ENCODE results near the gene AKAP13.
"Not testable (repeated sequence)": the region's sequence is repeated elsewhere in the genome, so short reads cannot be mapped to it uniquely, and the experiment has no call there.

Gene AKAP13

GRCh38 chr15:85504749-85505676 is 124.6 kb downstream of the AKAP13 start:
- peak; percentile 82 for DNase-seq

DNA sequence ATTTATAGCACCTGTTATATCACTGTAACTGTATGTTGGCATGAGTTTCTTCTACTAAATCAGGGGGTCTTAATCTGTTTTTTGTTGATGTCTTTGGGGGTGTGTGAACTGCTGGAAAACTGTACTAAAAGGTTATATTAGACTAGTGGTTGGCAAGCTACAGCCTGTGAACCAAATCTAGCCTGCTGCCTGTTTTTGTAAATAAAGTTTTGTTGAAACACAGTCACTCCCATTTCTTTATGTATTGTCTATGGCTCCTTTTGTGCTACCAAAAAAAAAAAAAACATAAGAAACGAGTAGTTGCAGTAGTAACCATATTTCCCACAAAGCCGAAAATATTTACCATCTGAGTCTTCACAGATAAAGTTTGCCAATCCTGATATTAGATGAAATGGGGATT is 126.7 kb downstream of the AKAP13 start:
- no peak for DNase-seq

- no peak for DNase-seq
Measured at GRCh38 chr15:85509973-85510372, 129.6 kb downstream of the AKAP13 start.

GRCh38 chr15:85514413-85514812 is 134.0 kb downstream of the AKAP13 start:
- no peak for DNase-seq

DNA sequence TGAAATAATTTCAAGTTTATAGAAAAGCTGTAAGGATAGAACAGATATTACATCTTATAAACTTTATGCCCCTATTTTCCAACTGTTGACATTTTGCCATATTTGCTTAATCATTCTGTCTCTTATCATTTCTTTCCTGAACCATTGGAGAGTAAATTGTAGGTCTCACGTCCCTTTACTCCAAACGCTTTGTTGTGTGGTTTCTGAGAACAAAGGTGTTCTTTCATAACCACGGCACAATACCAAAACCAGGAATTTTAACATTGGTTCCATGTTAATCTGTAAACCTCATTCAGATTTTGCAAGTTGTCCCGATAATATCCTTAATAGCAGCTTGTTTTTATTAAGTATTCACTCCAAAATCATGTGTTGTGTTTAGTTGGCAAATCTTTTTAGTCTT is 134.8 kb downstream of the AKAP13 start:
- DNase-seq: no peak

DNA sequence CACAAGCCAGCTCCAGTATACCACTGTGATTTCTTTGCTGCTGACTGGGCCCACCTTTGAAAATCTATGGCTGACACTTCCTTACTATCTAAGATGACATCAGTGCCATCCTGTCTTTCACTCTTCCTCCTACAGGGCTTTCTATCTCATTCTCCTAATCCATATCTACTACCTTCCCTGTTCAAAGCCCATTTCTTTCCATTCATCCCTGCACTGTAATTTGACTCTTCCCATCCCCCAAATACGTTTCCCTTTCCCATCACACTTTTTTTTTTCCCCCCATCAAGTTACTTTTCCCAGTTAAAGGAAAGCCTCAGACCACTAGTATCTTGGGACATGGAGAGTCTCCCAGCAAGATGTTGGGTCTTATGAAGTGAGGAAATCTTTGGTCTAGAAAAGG is 136.7 kb downstream of the AKAP13 start:
- no peak for DNase-seq

GRCh38 chr15:85518979-85519761 is 138.8 kb downstream of the AKAP13 start:
- DNase-seq: no peak

GRCh38 chr15:85520650-85521049 is 140.2 kb downstream of the AKAP13 start:
- DNase-seq: no peak

DNA sequence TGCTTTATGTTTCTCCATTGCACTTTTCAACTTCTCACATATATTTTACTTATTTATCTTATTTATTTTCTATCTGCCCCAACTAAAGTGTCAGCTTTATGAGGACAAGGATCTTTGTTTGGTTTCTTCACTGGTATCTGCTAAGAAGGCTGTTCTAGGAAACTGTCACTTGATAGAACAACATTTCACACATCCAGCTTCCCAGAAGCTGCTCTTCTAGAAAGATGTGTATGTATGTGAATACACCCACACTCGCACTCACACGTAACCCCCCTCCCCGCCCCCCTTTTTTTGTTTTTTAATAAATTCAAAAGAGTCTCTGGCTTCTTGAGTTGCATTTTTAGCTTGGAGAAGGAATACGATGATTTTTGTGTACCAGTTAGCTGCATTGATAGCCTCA is 143.1 kb downstream of the AKAP13 start:
- no peak for DNase-seq

- DNase-seq: no peak
Measured at GRCh38 chr15:85525755-85526154, 145.4 kb downstream of the AKAP13 start.

DNA sequence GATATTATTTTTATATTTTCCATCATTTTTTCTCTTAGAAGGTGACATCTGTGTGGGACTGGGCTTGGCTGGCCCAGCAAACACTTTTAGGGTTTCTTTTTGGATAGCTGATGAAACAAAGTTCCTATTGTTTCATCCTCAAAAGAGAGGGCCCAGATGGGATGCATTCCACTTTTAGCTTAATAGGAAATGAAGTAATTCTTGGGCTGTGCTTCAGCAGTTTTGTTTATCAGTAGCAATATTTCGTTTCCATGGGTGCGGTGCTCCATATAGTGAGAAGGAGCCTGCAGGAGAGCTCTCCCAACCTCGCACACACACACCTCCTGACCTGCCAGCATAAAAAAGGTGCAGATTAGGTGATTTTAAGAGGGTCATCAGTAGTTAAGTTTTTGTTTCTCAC is 147.5 kb downstream of the AKAP13 start:
- no peak for DNase-seq

DNA sequence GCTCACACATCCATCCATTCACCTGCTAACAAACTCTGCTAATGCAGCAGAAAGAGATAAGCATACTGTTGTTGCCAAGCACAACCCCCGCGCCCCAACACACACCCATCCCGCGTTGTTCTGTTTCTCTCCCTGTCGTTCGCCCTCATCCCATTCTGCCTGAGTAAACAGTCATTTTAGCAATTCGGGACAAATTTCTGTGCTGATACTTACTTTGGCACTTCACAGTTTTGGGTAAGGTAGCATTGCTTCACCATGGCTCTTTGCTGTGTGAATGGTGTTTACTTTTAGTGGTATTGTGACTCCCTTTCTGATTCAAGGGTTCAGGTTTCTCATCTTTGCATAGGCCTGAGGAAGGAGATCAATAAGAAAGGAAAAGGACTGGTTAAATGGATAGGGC is 149.7 kb downstream of the AKAP13 start:
- DNase-seq: no peak

DNA sequence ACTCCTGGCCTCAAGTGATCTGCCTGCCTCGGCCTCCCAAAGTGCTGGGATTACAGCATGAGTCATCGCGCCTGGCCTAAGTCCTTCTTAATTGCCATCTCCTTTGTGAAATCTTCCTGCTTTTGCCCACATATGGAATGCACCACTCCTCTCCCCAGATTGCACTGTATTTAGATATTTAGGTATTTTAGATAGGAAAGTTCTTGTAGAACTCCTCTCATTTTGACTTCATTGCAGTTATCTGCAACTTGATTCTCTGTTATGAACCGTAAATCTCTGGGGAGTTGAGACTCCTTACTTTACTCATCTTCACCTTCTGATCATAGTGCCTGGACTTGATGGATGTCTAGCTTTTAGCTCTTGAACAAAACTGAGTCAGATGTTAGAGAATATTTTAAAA is 150.7 kb downstream of the AKAP13 start:
- no peak for DNase-seq

DNA sequence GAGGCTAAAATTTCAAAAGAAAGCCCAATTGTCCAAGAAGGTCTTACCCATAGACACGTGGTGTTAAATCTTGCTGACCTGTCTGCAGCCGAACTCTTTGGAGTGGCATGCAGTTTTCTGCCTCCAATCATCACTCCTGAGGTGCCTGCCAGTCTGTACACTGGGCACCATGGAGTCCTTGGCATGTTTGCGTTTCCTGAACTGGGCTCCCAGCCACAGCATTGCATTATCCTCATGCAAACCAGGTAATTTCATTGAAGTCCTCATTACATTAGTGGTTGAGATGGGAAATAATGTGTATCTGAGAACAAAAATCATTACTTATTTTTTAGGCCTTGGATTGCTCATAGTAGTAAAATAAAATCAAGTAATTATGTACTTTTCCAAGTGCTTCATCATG is 152.3 kb downstream of the AKAP13 start:
- no peak for DNase-seq

- DNase-seq: no peak
Measured at GRCh38 chr15:85534031-85534430, 153.6 kb downstream of the AKAP13 start.

- DNase-seq: not testable (repeated sequence)
Measured at GRCh38 chr15:85535533-85536330, 155.3 kb downstream of the AKAP13 start.

- DNase-seq: no peak
Measured at GRCh38 chr15:85536341-85536740, 155.9 kb downstream of the AKAP13 start.

- peak; percentile 28 for DNase-seq
Measured at GRCh38 chr15:85539491-85539890, 159.1 kb downstream of the AKAP13 start.

DNA sequence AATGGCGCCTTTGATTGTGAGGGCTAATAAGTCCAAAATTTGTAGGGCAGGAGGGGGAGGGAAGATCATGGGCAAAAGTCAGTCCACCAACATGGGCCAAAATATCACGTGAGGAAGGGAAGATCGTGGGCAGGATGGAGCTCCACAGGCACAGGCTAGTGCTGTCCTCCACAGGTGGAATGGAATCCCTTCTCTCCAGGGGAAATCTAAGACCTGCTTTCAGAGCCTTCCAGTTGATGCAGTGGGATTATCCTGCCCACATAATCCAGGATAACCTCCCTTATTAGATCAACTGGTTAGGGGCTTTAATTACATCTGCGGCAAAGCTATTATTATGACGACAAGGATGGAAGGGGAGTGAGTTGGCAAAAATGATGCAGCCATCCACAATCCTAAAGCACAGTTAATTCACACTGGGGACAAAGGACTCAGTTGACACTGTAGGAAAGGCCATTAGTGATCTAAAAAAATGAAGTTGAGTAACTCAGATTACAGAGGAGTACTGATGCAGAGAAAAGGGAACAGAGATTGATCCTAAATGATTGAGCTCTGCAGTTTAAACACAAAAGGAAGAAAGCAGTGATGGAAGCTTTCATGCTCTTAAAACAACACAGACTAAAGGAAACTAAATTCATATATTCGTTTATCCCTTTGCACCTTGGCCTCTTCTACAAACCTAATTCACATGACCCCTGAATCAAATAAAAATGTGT is 159.8 kb downstream of the AKAP13 start:
- peak; percentile 98 for DNase-seq

DNA sequence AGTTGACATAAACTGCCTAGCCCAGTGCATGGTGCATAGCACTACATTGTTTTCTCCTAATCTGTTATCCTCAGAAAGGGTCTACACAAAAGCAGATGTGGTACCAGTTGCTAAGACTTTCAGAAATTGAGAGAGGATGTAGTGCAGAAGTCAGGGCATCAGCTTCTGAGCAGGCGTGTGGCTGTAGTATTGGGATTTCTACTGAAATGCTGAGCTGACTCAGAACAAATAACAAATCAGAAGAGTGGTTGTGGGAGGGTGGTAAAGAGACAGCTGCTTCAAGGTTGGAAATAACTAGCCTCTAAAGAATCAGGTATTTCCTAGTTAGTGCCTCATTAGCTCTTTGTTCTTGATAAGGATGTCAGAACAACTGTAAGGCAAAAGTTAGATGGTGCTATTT is 161.3 kb downstream of the AKAP13 start:
- no peak for DNase-seq

DNA sequence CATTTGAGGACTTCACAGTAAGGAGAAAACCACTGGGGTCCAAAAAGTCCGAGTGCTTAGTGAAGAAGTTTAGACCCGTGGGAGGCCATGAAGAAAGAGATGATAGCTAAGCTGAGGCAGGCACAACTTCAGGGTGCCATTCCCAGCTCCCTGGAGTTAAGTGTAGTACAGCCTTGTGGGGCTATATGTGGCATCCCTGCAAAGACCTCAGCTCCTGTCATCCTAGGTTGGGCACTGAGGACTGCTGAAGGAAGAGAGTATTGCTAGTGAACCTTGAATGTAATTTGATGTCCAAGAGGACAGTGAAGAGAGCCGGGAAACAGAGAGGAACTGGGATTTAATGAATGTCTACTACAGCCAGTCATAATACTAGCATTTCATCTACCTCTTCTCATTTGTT is 162.1 kb downstream of the AKAP13 start:
- DNase-seq: no peak

DNA sequence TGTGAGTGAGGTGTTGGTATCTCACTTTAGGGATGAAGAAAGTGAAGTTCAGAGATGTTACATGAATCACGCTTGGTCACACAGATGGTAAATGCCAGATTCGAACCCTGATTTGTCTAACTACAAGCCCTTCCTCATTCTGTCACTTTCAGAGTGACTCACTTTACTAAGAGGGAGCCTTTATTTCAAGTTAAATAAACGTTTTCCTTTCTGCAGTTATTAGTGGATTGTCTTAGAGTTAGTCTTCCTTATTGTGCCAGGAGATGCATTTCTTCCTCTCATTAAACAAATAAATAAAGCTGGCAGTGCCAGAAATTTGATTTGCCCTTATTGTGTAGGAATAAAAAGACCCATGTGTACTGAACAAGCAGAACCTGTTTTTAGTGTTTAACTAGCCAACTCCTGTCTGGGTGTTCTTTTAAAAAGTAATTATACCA is 162.5 kb downstream of the AKAP13 start:
- DNase-seq: no peak

Data from NCI-H82 (cell line).